GM12892 (cell line): ENCODE measurements around the gene LYSMD3.

Experiments
- POLR2A ChIP-seq: IDR thresholded peaks from 2 replicates; pipeline ENCODE4 v1.6.1; 2011; ENCODE audit warnings: low read depth, low read length, control low read depth
- TAF1 ChIP-seq: IDR thresholded peaks from 2 replicates; pipeline ENCODE4 v1.6.1; 2011; ENCODE audit warnings: low read depth, mild to moderate bottlenecking, control low read depth, low read length, borderline replicate concordance

DNA sequence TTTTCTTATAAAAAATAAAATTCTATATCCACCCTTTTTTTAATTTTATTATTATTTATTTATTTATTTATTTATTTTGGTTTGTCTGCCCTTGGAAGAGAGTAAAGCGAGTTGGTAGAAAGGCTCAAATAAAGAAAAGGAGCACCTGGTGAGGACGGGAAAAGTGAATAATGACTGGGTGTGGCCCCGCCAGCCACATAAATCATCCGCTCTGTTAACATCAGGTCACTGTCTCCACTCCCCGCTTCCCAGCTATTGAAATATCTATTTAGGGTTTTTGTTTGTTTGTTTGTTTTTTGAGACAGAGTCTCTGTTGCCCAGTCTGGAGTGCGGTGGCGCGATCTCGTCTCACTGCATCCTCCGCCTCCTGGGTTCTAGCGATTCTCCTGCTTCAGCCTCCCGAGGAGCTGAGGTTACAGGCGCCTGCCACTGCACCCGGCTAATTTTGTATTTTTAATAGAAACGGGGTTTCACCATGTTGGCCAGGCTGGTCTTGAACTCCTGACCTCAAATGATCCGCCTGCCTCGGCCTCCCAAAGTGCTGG lies 53.9 kb downstream of the LYSMD3 start:
- TF ChIP-seq POLR2A (no peak), TAF1 (no peak)
